Activated naive CD4-positive, alpha-beta T cell treated with anti-CD3 and anti-CD28 coated beads, Interleukin-2, amount 50 U/mL, for 16 hours (primary cell): ENCODE results near the gene GNPTG.
A peak's percentile ranks its signal among the peaks of the same experiment; 100 is the strongest.

Experiments used
- DNase-seq: peaks from one replicate; pipeline ENCODE4 v3.0.0-alpha.2; 2020

GNPTG gene

DNA sequence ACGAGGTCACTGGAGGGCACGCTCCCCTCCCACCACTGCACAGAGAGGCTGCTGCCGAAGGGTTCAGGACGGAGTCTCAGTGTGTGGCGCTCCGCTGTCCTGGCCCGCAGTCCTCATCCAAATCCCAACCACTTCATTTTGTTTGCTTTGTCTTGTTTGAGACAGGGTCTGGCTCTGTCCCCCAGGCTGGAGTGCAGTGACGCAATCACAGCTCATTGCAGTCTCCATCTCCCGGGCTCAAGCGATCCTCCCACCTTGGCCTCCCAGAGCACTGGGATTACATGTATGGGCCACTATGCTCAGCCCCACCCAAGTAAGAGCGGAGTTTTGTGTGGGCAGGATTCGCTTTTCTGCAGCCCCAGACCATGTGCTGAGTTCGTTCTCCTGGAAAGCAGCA is 50.0 kb downstream of the GNPTG start:
- DNase-seq, result no peak

DNA sequence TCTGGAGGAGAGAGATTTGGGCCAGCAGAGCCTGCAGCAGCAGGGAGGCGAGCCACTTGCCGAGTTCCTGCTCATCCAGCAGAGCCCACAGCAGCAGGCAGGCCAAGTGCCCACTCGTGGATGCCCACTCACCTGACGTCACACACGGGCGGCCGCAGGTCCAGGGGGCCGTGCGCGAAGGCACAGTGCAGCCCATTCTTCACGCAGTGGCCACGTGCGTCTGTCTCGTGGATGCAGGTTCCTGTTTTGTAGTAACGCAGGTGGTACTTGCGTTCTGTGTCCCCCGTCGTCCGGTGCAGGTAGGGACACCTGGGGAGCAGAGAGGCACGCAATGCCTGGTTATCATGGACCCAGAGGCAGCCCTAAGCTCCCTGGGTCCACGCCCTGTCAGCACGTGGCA is 51.3 kb downstream of the GNPTG start:
- no peak for DNase-seq

DNA sequence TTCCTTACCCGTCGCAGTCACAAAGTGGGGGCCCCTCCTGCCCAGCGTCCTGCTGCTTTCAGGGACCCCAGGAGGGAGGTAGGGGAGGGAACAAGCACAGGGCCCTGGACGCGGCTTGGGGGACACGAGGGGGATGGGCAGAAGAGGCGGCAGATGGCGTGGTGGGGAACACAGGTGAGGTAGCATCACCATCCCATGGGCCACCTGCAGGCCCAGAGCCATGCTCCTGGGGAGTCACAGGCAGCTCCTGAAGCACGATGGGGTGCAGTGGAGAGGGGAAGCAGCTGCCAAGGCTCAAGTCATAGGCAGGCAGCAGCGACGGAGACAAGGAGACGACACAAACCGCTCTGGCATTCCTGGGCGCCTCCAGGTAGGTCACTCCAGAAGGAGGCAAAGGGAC is 52.0 kb downstream of the GNPTG start:
- DNase-seq, result no peak

DNA sequence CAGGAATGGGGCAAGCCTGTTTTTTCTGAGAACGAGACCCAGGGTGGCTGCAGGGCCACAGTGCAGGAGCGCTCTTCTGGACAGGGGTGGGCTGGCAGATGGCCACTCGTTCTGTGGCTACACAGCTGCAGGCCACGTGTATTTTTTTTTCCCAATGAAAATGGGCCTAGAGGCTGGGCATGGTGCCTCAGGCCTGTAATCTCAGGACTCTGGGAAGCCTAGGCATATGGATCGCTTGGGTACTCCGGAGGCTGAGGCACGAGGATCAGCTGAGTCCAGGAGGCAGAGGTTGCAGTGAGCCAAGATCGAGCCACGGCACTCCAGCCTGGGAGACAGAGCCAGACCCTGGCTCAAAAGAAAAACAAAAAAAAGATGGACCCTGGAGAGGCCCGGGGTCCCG is 56.0 kb downstream of the GNPTG start:
- DNase-seq, result no peak

DNA sequence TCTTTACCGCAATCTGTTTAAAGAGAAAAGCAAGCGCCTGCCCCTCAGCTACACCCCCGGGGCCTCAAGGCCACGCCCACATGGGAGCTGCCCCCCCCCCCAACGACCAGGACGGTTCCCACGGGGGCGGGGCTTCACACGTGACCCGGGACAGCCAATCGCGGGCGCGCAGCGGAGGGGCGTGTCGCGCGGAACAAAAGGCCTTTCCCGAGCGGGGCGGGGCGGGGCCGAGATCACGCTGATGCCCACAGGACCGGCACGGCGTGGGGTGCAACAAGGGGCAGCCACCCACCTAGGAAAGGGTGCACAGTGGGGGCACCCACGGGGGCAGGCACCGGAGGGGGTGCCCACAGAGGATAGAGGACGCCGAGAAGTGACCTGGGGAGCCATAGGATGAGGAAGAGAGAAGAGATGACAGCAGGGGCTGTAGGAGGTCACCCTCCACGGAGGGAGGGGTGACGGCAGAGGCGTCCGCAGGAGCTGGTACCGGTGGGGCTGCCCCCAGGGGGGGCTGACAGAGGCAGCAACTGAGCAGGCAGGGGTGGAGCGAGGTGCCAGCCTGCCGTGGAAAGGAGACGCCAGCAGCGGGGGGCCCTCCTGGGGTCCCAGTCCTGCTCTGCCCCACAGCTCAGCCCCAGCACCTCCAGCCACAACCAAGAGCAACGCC is 56.6 kb downstream of the GNPTG start:
- DNase-seq, result peak; percentile 96

DNA sequence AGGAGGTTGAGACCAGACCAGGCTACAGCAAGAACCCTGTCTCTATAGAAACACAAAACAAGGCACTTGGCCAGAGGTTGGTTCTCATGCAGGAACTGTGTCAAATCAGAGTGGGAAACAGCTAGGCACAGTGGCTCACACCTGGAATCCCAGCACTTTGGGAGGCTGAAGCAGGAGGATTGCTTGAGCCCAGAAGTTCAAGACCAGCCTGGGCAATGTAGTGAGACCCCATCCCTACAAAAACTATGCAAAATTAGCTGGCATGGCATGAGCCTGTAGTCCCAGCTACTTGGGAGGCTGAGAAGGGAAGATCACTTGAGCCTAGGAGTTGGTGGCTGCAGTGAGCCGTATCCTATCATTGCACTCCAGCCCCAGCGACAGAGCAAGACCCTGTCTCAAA is 61.1 kb downstream of the GNPTG start:
- no peak for DNase-seq
